ENCODE measurements around the gene PXYLP1. TPM values are rescaled to one million over a fixed set of nuclear protein-coding genes. Genes with fewer than 3 reads are reported as not detected.

Gene PXYLP1
- total RNA-seq: 10 to 100 TPM in 3 of 6 donors, 1 to 10 TPM in 3; 6.5 to 17.5 (median 9.8) TPM

- Histone ChIP-seq H3K9me3 (no peaks in the 10 kb centered on the region), H3K4me3 (peak within 1 kb of the TSS; percentile 56 to 95 (median 76)), H3K27ac (peak within 1 kb of the TSS; percentile 77 to 92 (median 88)), H3K36me3 (no peaks in the 10 kb centered on the region), H3K4me1 (peaks cover 15 to 36% (median 18%) of the 10 kb centered on the region in 4 donors), H3K27me3 (no peaks in the 10 kb centered on the region)
- ATAC-seq (ENCODE audit: low FRiP score in 2 of 2): peak; percentile 96
- peak; percentile 97 to 99 for DNase-seq
- TF ChIP-seq CTCF (IDR thresholded peaks at IDR 0.05) (peak; percentile 92 to 98 (median 98)), POLR2AphosphoS5 (IDR thresholded peaks at IDR 0.05) (peak; percentile 48 to 67), POLR2A (IDR thresholded peaks at IDR 0.05) (peak in 2 of 4 donors; percentile 20 to 80), EP300 (IDR thresholded peaks at IDR 0.05) (no peak)
- 0% methylated on average over 1 to 31 of the region's 92 CpGs for WGBS, 2 donors
Measured at GRCh38 chr3:141231101-141231951, at the start of gene PXYLP1. Gene PXYLP1 (plus strand): TSS chr3:141231825. CDS start chr3:141260176, 28,351 bp downstream.

- TF ChIP-seq EP300 (IDR thresholded peaks at IDR 0.05) (no peak), CTCF (IDR thresholded peaks at IDR 0.05) (no peak), POLR2AphosphoS5 (IDR thresholded peaks at IDR 0.05) (no peak), POLR2A (IDR thresholded peaks at IDR 0.05) (no peak)
- Histone ChIP-seq H3K4me3 (no peak overlapping the region), H3K4me1 (no peaks in the 10 kb centered on the region), H3K27ac (no peak overlapping the region), H3K27me3 (no peaks in the 10 kb centered on the region), H3K36me3 (no peaks in the 10 kb centered on the region), H3K9me3 (peaks cover 0 to 6% (median 1%) of the 10 kb centered on the region in 4 donors)
- ATAC-seq (ENCODE audit: low FRiP score in 2 of 2) (no peak), DNase-seq (no peak)
- 35 to 36% methylated on average over 2 of the region's 2 CpGs for WGBS, 2 donors
Measured at GRCh38 chr3:141183606-141184005, 48.0 kb upstream of the PXYLP1 start.

- H3K9me3 ChIP-seq: peaks cover 0 to 6% (median 1%) of the 10 kb centered on the region in 4 donors
- H3K4me1 ChIP-seq: no peaks in the 10 kb centered on the region
- whole genome bisulfite sequencing, 2 donors: 66 to 71% methylated on average over 4 of the region's 4 CpGs
- ATAC-seq (ENCODE audit: low FRiP score in 2 of 2): no peak
- TF ChIP-seq POLR2A (IDR thresholded peaks at IDR 0.05) (no peak), POLR2AphosphoS5 (IDR thresholded peaks at IDR 0.05) (no peak)
- no peaks in the 10 kb centered on the region for H3K27me3 ChIP-seq
- no peak for DNase-seq
- no peak overlapping the region for H3K27ac ChIP-seq
- H3K36me3 ChIP-seq: no peaks in the 10 kb centered on the region
- H3K4me3 ChIP-seq: no peak overlapping the region
Measured at GRCh38 chr3:141184430-141184829, 47.2 kb upstream of the PXYLP1 start.

- ATAC-seq (ENCODE audit: low FRiP score in 2 of 2): no peak
- no peak for DNase-seq
- no peak for TF ChIP-seq CTCF (IDR thresholded peaks at IDR 0.05)
- no peak for TF ChIP-seq EP300 (IDR thresholded peaks at IDR 0.05)
- no peak for TF ChIP-seq POLR2AphosphoS5 (IDR thresholded peaks at IDR 0.05)
- TF ChIP-seq POLR2A (IDR thresholded peaks at IDR 0.05): no peak
- H3K4me3 ChIP-seq: no peak overlapping the region
- no peak overlapping the region for H3K27ac ChIP-seq
- H3K4me1 ChIP-seq: no peaks in the 10 kb centered on the region
- no peaks in the 10 kb centered on the region for H3K9me3 ChIP-seq
- no peaks in the 10 kb centered on the region for H3K27me3 ChIP-seq
- H3K36me3 ChIP-seq: no peaks in the 10 kb centered on the region
- WGBS, 2 donors: 73 to 96% methylated on average over 2 of the region's 2 CpGs
Measured at GRCh38 chr3:141191097-141191749, 40.4 kb upstream of the PXYLP1 start.

GRCh38 chr3:141192345-141192744 is 39.3 kb upstream of the PXYLP1 start:
- Histone ChIP-seq H3K27me3 (no peaks in the 10 kb centered on the region), H3K4me3 (no peak overlapping the region), H3K36me3 (no peaks in the 10 kb centered on the region), H3K4me1 (no peaks in the 10 kb centered on the region), H3K27ac (no peak overlapping the region), H3K9me3 (no peaks in the 10 kb centered on the region)
- WGBS, 2 donors: 11 to 12% methylated on average over 11 of the region's 11 CpGs
- TF ChIP-seq EP300 (IDR thresholded peaks at IDR 0.05) (no peak), CTCF (IDR thresholded peaks at IDR 0.05) (peak; percentile 95 to 99 (median 98))
- DNase-seq (peak; percentile 93 to 96), ATAC-seq (ENCODE audit: low FRiP score in 2 of 2) (peak; percentile 97 to 99)
